ENCODE data around the gene RRAS.

Gene RRAS

DNA sequence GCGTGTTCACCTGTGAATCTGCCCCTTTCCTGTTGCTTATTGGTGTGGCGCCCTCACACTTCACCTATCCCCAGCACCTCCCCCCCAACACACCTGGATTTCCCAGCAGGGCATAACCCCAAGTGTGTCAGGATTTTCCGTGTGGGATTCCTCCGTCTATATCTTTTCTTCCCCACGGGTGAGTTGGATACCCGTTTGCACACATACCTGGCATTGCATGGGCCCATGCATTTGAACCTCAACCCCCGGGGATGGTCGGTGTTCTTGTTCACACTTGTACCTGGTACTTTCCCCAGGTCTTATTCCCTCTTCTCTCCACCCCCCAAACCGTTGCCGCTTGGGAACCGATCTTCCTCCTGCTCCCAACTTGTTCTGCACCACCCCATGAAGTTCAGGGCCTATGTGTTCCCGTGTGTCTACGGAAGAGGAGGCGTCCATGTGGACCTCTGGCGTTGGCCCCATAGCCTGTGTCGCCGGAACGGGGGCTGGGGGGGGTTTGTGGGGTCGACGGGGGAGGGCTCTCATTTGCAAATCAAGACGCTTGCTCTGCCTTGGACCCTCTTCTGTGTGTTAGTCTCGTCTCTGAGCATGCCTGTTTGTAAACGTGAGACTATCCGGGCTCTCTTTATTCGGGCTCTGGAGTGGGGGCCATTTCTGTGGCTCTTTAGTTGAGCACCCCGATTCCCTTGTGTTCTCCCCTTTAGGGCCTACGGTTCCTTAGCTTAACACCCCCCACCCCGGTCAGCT is 47.3 kb downstream of the RRAS start:
- TF ChIP-seq FOXM1 (IDR thresholded peaks at IDR 0.05; ENCODE audit: borderline replicate concordance, low read depth) = no peak
- no peak for TF ChIP-seq EGR1 (IDR thresholded peaks at IDR 0.05)
- TF ChIP-seq TCF12 (IDR thresholded peaks at IDR 0.05; ENCODE audit: low read depth) = no peak
- no peak for TF ChIP-seq CREB1 (IDR thresholded peaks at IDR 0.05; ENCODE audit: low read depth)
- TF ChIP-seq TEAD4 (IDR thresholded peaks at IDR 0.05) = no peak
- TF ChIP-seq, protein P1, sequence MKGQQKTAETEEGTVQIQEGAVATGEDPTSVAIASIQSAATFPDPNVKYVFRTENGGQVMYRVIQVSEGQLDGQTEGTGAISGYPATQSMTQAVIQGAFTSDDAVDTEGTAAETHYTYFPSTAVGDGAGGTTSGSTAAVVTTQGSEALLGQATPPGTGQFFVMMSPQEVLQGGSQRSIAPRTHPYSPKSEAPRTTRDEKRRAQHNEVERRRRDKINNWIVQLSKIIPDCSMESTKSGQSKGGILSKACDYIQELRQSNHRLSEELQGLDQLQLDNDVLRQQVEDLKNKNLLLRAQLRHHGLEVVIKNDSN (IDR thresholded peaks at IDR 0.05) = no peak
- TF ChIP-seq, protein P2, sequence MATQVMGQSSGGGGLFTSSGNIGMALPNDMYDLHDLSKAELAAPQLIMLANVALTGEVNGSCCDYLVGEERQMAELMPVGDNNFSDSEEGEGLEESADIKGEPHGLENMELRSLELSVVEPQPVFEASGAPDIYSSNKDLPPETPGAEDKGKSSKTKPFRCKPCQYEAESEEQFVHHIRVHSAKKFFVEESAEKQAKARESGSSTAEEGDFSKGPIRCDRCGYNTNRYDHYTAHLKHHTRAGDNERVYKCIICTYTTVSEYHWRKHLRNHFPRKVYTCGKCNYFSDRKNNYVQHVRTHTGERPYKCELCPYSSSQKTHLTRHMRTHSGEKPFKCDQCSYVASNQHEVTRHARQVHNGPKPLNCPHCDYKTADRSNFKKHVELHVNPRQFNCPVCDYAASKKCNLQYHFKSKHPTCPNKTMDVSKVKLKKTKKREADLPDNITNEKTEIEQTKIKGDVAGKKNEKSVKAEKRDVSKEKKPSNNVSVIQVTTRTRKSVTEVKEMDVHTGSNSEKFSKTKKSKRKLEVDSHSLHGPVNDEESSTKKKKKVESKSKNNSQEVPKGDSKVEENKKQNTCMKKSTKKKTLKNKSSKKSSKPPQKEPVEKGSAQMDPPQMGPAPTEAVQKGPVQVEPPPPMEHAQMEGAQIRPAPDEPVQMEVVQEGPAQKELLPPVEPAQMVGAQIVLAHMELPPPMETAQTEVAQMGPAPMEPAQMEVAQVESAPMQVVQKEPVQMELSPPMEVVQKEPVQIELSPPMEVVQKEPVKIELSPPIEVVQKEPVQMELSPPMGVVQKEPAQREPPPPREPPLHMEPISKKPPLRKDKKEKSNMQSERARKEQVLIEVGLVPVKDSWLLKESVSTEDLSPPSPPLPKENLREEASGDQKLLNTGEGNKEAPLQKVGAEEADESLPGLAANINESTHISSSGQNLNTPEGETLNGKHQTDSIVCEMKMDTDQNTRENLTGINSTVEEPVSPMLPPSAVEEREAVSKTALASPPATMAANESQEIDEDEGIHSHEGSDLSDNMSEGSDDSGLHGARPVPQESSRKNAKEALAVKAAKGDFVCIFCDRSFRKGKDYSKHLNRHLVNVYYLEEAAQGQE (IDR thresholded peaks at IDR 0.05; ENCODE audit: low read depth) = no peak
- TF ChIP-seq NFIC (IDR thresholded peaks at IDR 0.05) = no peak
- no peak for TF ChIP-seq ZBTB7A (IDR thresholded peaks at IDR 0.05; ENCODE audit: low read depth)
- no peak for TF ChIP-seq EP300 (IDR thresholded peaks at IDR 0.05; ENCODE audit: borderline replicate concordance)
- no peak for TF ChIP-seq TAF1 (IDR thresholded peaks at IDR 0.05; ENCODE audit: low read depth)
- TF ChIP-seq YY1 (IDR thresholded peaks at IDR 0.05; ENCODE audit: low read depth) = no peak
- no peak for TF ChIP-seq CEBPB (IDR thresholded peaks at IDR 0.05)
- TF ChIP-seq, protein P3, sequence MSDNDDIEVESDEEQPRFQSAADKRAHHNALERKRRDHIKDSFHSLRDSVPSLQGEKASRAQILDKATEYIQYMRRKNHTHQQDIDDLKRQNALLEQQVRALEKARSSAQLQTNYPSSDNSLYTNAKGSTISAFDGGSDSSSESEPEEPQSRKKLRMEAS (IDR thresholded peaks at IDR 0.05) = no peak
- no peak for TF ChIP-seq RAD21 (IDR thresholded peaks at IDR 0.05; ENCODE audit: low read depth)

DNA sequence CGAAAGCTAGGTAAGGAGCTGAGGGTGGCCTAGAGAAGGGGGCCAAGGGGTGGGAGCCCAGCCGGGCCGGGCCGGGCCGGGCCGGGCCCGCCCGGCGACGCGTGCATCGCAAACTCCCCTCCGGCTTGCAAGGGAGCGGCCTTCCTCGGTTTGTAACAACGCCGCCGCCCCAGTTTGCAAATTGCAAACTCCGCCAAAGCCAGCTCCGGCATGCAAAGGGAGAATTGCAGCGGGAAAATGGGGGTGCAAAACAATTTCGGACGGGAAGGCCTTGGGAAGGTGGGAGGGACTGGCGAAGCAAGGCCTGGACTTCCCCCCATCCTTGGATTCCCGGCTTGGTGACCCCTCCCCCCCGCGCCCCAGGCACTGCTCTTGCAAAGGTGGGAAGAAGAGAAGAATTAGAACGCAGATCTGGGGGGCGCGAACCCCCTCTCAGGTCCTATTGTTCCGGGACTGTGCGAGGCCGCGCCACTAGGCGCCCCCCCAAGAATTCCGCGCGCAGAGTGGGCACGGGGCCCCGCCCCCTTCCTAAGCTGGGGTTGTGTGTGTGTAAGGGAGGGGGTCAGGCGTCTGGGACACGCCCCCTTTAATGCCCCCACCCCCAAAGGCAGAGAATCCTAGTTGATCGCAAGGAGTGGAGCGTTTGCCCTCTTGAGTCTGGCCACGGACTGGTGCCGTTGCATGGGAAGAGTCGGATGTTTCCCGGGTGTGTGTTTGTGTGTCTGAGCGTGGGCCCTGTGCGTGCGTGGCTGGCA is 48.0 kb downstream of the RRAS start:
- TF ChIP-seq ZBTB7A (IDR thresholded peaks at IDR 0.05; ENCODE audit: low read depth) (0 out of 2 replicates have a peak, but pooled peaks have one; percentile 13), YY1 (IDR thresholded peaks at IDR 0.05; ENCODE audit: low read depth) (no peak)

DNA sequence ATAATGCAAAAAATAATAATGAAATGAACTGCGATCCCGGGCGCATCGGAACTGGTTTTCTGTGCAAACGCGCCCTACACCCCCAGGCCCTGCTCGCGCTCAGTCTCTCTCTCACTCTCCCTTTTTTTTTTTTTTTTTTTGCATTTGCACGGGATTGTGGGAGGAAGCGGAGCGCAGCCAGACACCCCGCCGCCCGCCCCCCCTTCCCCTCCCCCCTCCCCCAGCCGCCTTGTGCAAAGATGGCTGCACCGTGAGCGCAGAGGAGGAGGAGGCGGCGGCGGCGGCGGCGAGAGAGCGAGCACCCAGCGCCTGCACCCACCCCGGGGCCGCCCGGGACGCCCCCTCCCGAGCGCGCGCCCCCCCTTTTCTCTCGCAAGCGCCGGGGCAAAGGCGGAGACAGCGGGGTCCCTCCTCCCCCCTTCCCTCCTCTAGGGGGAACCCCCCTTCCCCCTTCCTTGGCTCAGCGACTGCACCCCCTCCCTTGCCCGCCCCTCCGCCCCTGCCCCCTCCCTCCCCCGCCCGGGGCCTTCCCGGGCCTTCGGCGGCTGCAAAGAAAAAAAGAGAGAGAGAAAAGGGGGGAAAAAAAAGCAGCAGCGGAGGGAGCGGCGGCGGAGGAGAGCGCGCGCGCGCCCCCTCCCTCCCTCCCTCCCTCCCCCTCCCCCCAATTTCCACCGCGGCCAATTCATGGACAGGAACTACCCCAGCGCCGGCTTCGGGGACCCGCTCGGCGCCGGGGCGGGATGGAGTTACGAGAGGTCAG is 48.8 kb downstream of the RRAS start, which contains the start of gene PRR12:
Gene PRR12 (plus strand): TSS at position 212 of the 760 bp plus-strand sequence. CDS start 473 bp downstream, at position 685.
- no peak for TF ChIP-seq CEBPB (IDR thresholded peaks at IDR 0.05)
- TF ChIP-seq, protein P3 (IDR thresholded peaks at IDR 0.05) = no peak; the same call in 1 of the 2 replicates
- TF ChIP-seq RAD21 (IDR thresholded peaks at IDR 0.05; ENCODE audit: low read depth) = no peak
- no peak for TF ChIP-seq CREB1 (IDR thresholded peaks at IDR 0.05; ENCODE audit: low read depth)
- no peak for TF ChIP-seq TEAD4 (IDR thresholded peaks at IDR 0.05)
- TF ChIP-seq EP300 (IDR thresholded peaks at IDR 0.05; ENCODE audit: borderline replicate concordance) = no peak
- TF ChIP-seq YY1 (IDR thresholded peaks at IDR 0.05; ENCODE audit: low read depth) = peak; percentile 86
- TF ChIP-seq ZBTB7A (IDR thresholded peaks at IDR 0.05; ENCODE audit: low read depth) = peak; percentile 62; the same call in 1 of the 2 replicates
- TF ChIP-seq, protein P2 (IDR thresholded peaks at IDR 0.05; ENCODE audit: low read depth) = no peak
- TF ChIP-seq TAF1 (IDR thresholded peaks at IDR 0.05; ENCODE audit: low read depth) = peak; percentile 61

DNA sequence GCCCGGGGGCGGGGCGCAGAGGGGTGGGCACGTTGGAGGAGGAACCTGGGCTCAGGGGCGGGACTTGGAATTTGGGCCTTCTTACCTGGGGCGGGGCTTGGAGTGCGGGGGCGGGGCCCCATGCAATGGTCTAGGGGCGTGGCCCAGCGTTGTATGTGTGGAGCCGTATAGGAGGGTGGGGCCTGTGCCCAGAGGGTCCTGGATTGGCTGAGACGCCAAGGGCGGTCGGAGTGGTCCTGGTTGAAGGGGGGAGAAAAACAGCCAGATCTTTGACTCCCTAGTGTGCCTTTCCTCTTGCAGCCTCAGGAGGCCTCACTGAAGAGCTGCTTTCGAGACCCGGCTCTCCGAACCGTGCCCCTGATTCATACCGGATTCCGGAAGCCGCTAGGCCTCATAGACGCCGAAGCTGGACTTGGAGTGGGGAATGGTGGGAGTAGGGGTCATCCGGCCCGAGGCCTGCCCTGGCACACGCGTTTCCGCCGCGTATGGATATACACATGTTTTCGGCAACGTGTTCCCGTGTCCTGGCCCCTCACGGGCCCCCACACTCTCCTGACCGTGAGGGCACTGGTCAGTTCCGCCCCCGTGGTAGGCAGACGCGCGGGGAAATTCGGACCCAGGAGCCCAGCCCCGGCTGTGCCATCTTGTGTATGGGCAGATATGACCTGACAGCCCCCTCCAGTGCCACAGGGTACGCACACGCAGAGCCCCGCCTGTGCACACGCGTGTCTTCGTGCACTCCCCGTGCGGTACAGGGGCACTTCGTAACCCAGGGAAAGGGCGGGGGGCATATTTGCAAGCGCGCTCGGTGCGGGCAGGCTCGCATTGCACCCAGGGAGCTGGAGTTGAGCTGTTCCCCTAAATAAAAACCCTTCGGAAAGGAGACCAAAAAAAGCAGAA is 49.6 kb downstream of the RRAS start:
- TF ChIP-seq EGR1 (IDR thresholded peaks at IDR 0.05) (peak; percentile 76), RAD21 (IDR thresholded peaks at IDR 0.05; ENCODE audit: low read depth) (no peak), TEAD4 (IDR thresholded peaks at IDR 0.05) (peak; percentile 18), TAF1 (IDR thresholded peaks at IDR 0.05; ENCODE audit: low read depth) (peak; percentile 8; the same call in 1 of the 2 replicates), NFIC (IDR thresholded peaks at IDR 0.05) (no peak), EP300 (IDR thresholded peaks at IDR 0.05; ENCODE audit: borderline replicate concordance) (no peak), CREB1 (IDR thresholded peaks at IDR 0.05; ENCODE audit: low read depth) (no peak), FOXM1 (IDR thresholded peaks at IDR 0.05; ENCODE audit: borderline replicate concordance, low read depth) (no peak), TCF12 (IDR thresholded peaks at IDR 0.05; ENCODE audit: low read depth) (no peak), YY1 (IDR thresholded peaks at IDR 0.05; ENCODE audit: low read depth) (0 out of 2 replicates have a peak, but pooled peaks have one; percentile 50), CEBPB (IDR thresholded peaks at IDR 0.05) (no peak), ZBTB7A (IDR thresholded peaks at IDR 0.05; ENCODE audit: low read depth) (peak; percentile 11; the same call in 1 of the 2 replicates)
- TF ChIP-seq, protein P3 (IDR thresholded peaks at IDR 0.05) = peak; percentile 73
- TF ChIP-seq, protein P2 (IDR thresholded peaks at IDR 0.05; ENCODE audit: low read depth) = no peak
- TF ChIP-seq, protein P1 (IDR thresholded peaks at IDR 0.05) = no peak

All from Ishikawa (cell line).